ENCODE measurements around the gene PPP6R2. TPM values are rescaled to one million over a fixed set of nuclear protein-coding genes. Genes with fewer than 3 reads are reported as not detected.

Gene PPP6R2
- total RNA-seq, 1 experiment from 2014 or later: 42.6 TPM

- H3K27ac ChIP-seq (ENCODE audit: insufficient read length, low read depth, low read length): no peak overlapping the region
- H3K23ac ChIP-seq (ENCODE audit: insufficient read length, low read depth, low read length): no peak overlapping the region
- no peak for TF ChIP-seq CTCF (conservative IDR thresholded peaks at IDR 0.05)
- no peak overlapping the region for H3K9ac ChIP-seq (ENCODE audit: extremely low read depth, insufficient read length, low read length)
- H2AK5ac ChIP-seq (ENCODE audit: insufficient read length, low read length): no peak overlapping the region
- no peak overlapping the region for H3K4me2 ChIP-seq (ENCODE audit: insufficient read depth, insufficient read length, low read length)
- H3K18ac ChIP-seq (ENCODE audit: insufficient read length, low read depth, low read length): no peak overlapping the region
- H3K4me1 ChIP-seq (ENCODE audit: insufficient read depth, low read length): no peaks in the 10 kb centered on the region
- Mint-ChIP-seq H3K9me3 (no peaks in the 10 kb centered on the region; a peak in 1 of 5 replicates), H3K4me3 (no peak overlapping the region), H3K4me1 (no peaks in the 10 kb centered on the region), H3K27me3 (ENCODE audit: low read depth) (no peaks in the 10 kb centered on the region), H3K27ac (no peak overlapping the region), H3K36me3 (ENCODE audit: insufficient read depth in 1 of 3, low read depth in 3 of 3) (peaks cover 25 to 89% (median 84%) of the 10 kb centered on the region in 3 experiments)
- no peak for DNase-seq
- H2BK120ac ChIP-seq (ENCODE audit: low read depth, low read length, poor library complexity, severe bottlenecking): no peak overlapping the region
- H3K14ac ChIP-seq (ENCODE audit: insufficient read depth, low read length): no peak overlapping the region
- no peaks in the 10 kb centered on the region for H3K27me3 ChIP-seq (ENCODE audit: insufficient read depth, low read length)
- H4K20me1 ChIP-seq (ENCODE audit: control insufficient read depth, insufficient read depth, insufficient read length): no peaks in the 10 kb centered on the region
- no peak overlapping the region for H2BK12ac ChIP-seq (ENCODE audit: insufficient read length, low read depth, low read length)
- H4K91ac ChIP-seq (ENCODE audit: insufficient read length, low read depth, low read length): no peak overlapping the region
- H4K8ac ChIP-seq (replicated peaks; ENCODE audit: insufficient read length, low read depth, low read length): no peak overlapping the region
- H3K79me1 ChIP-seq (ENCODE audit: insufficient read depth, low read depth, low read length, poor library complexity, severe bottlenecking): no peaks in the 10 kb centered on the region
- H2BK15ac ChIP-seq (ENCODE audit: low read depth, low read length): no peak overlapping the region
- H3K56ac ChIP-seq (ENCODE audit: insufficient read length, low read depth, low read length): no peak overlapping the region
- no peak overlapping the region for H3T11ph ChIP-seq (ENCODE audit: low read length)
- no peak overlapping the region for H3K4ac ChIP-seq (ENCODE audit: low read depth, low read length)
- no peak overlapping the region for H2BK20ac ChIP-seq (ENCODE audit: low read depth, low read length, poor library complexity, severe bottlenecking)
- H3K79me2 ChIP-seq (ENCODE audit: insufficient read depth, low read length): no peaks in the 10 kb centered on the region
- H4K5ac ChIP-seq (ENCODE audit: insufficient read length, low read depth, low read length): no peak overlapping the region
- no peaks in the 10 kb centered on the region for H3K23me2 ChIP-seq (ENCODE audit: insufficient read length, low read depth, low read length, poor library complexity, severe bottlenecking)
- H3K9me3 ChIP-seq (ENCODE audit: control insufficient read depth, low read depth, low read length): no peaks in the 10 kb centered on the region
- no peak overlapping the region for H2AFZ ChIP-seq (ENCODE audit: low read length)
- no CpG with 5 or more reads among the region's 26 CpGs for WGBS (ENCODE audit: extremely low coverage, insufficient read length, low lambda C conversion rate)
- no peak overlapping the region for H2BK5ac ChIP-seq (ENCODE audit: insufficient read length, low read length)
These were observed 118.4 kb downstream of the PPP6R2 start for GRCh38 chr22:50461536-50461935.

Data from H9 (cell line).